ENCODE results near the gene WRNIP1. TPM values are rescaled to one million over a fixed set of nuclear protein-coding genes. Genes with fewer than 3 reads are reported as not detected.

WRNIP1 gene
- total RNA-seq, 1 experiment from 2014 or later = 51.7 TPM

GRCh38 chr6:2754393-2754792, 10.8 kb upstream of the WRNIP1 start:
- H3K4me3 Mint-ChIP-seq (ENCODE audit: unreplicated experiment) = no peak overlapping the region
- no peaks in the 10 kb centered on the region for H3K36me3 Mint-ChIP-seq (ENCODE audit: insufficient read depth, unreplicated experiment)
- no peaks in the 10 kb centered on the region for H3K27me3 ChIP-seq (replicated peaks; ENCODE audit: control insufficient read depth, insufficient read depth, low read length)
- no peak overlapping the region for H3K27ac Mint-ChIP-seq (ENCODE audit: unreplicated experiment)
- H3K4me3 ChIP-seq (ENCODE audit: low read depth, low read length) = no peak overlapping the region
- no peaks in the 10 kb centered on the region for H3K9me3 ChIP-seq
- H3K27me3 Mint-ChIP-seq (ENCODE audit: insufficient read depth, unreplicated experiment) = no peaks in the 10 kb centered on the region
- no peaks in the 10 kb centered on the region for H3K4me1 Mint-ChIP-seq (ENCODE audit: low read depth, unreplicated experiment)
- no peak for DNase-seq
- H3K9me3 Mint-ChIP-seq (ENCODE audit: unreplicated experiment) = no peaks in the 10 kb centered on the region
- POLR2A ChIA-PET = no interaction called here
- CTCF ChIA-PET = no interaction called here
- intact Hi-C loops (cut with micrococcal nuclease; ENCODE audit: unreplicated experiment) = no loop called here
- peaks cover 4% of the 10 kb centered on the region for H3K4me1 ChIP-seq
- no peaks in the 10 kb centered on the region for H3K36me3 ChIP-seq (ENCODE audit: control insufficient read depth, insufficient read depth, low read length)
- TF ChIP-seq CTCF (IDR thresholded peaks at IDR 0.05; ENCODE audit: insufficient read depth in 1 of 2, low read depth in 1 of 2, low read length in 1 of 2, severe bottlenecking in 1 of 2, unreplicated experiment in 1 of 2) = no peak
- no TSS peak for BruUV-seq (replicated peaks)

GRCh38 chr6:2754911-2755310, 10.3 kb upstream of the WRNIP1 start:
- no peak for TF ChIP-seq CTCF (IDR thresholded peaks at IDR 0.05; ENCODE audit: insufficient read depth in 1 of 2, low read depth in 1 of 2, low read length in 1 of 2, severe bottlenecking in 1 of 2, unreplicated experiment in 1 of 2)
- BruUV-seq (replicated peaks) = no TSS peak
- POLR2A ChIA-PET = no interaction called here
- Histone ChIP-seq H3K27me3 (replicated peaks; ENCODE audit: control insufficient read depth, insufficient read depth, low read length) (no peaks in the 10 kb centered on the region), H3K4me3 (ENCODE audit: low read depth, low read length) (no peak overlapping the region), H3K4me1 (peaks cover under 1% of the 10 kb centered on the region; the same call in 1 of the 2 replicates), H3K36me3 (ENCODE audit: control insufficient read depth, insufficient read depth, low read length) (no peaks in the 10 kb centered on the region), H3K9me3 (no peaks in the 10 kb centered on the region)
- Mint-ChIP-seq H3K9me3 (ENCODE audit: unreplicated experiment) (no peaks in the 10 kb centered on the region), H3K4me1 (ENCODE audit: low read depth, unreplicated experiment) (no peaks in the 10 kb centered on the region), H3K27ac (ENCODE audit: unreplicated experiment) (no peak overlapping the region), H3K27me3 (ENCODE audit: insufficient read depth, unreplicated experiment) (no peaks in the 10 kb centered on the region), H3K4me3 (ENCODE audit: unreplicated experiment) (no peak overlapping the region), H3K36me3 (ENCODE audit: insufficient read depth, unreplicated experiment) (no peaks in the 10 kb centered on the region)
- DNase-seq = no peak
- intact Hi-C loops (cut with micrococcal nuclease; ENCODE audit: unreplicated experiment) = no loop called here
- CTCF ChIA-PET = no interaction called here

GRCh38 chr6:2755456-2755855, 9.7 kb upstream of the WRNIP1 start:
- intact Hi-C loops (cut with micrococcal nuclease; ENCODE audit: unreplicated experiment) = no loop called here
- Histone ChIP-seq H3K9me3 (no peaks in the 10 kb centered on the region), H3K4me1 (no peaks in the 10 kb centered on the region; the same call in 1 of the 2 replicates), H3K27me3 (replicated peaks; ENCODE audit: control insufficient read depth, insufficient read depth, low read length) (no peaks in the 10 kb centered on the region), H3K36me3 (ENCODE audit: control insufficient read depth, insufficient read depth, low read length) (no peaks in the 10 kb centered on the region), H3K4me3 (ENCODE audit: low read depth, low read length) (no peak overlapping the region)
- Mint-ChIP-seq H3K27ac (ENCODE audit: unreplicated experiment) (no peak overlapping the region), H3K27me3 (ENCODE audit: insufficient read depth, unreplicated experiment) (no peaks in the 10 kb centered on the region), H3K4me3 (ENCODE audit: unreplicated experiment) (no peak overlapping the region), H3K4me1 (ENCODE audit: low read depth, unreplicated experiment) (no peaks in the 10 kb centered on the region), H3K9me3 (ENCODE audit: unreplicated experiment) (peaks cover 3% of the 10 kb centered on the region), H3K36me3 (ENCODE audit: insufficient read depth, unreplicated experiment) (no peaks in the 10 kb centered on the region)
- CTCF ChIA-PET = no interaction called here
- POLR2A ChIA-PET = no interaction called here
- no TSS peak for BruUV-seq (replicated peaks)
- DNase-seq = no peak
- no peak for TF ChIP-seq CTCF (IDR thresholded peaks at IDR 0.05; ENCODE audit: insufficient read depth in 1 of 2, low read depth in 1 of 2, low read length in 1 of 2, severe bottlenecking in 1 of 2, unreplicated experiment in 1 of 2)
